ENCODE results near the gene ARFIP1. TPM values are rescaled to one million over a fixed set of nuclear protein-coding genes. Genes with fewer than 3 reads are reported as not detected.

The ARFIP1 gene
- total and polyA plus RNA-seq, 7 experiments from 2014 or later = 5.1 to 20.2 (median 15.1) TPM

DNA sequence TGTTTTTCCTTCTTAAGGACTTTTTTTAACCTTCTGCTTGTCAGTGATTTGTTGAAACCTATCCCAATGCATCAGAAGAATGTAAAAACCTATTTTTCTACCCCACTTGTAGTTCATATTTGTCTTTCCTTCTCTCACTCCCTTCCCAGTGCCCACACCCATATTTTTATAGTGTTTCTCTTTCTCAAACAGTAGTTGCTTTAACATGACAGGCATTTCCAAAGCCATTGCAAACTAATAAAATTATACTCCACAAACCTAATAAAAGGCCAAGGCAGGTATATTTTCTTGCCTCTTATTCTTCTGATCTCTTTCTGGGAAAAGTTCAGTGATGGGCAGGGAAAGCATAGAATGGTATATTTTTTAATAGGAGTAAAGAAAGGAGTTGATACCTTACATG lies 120.6 kb downstream of the ARFIP1 start:
- ATAC-seq (no peak), DNase-seq (no peak)
- Mint-ChIP-seq H3K27me3 (no peaks in the 10 kb centered on the region), H3K27ac (no peak overlapping the region), H3K36me3 (peaks cover 4 to 36% (median 17%) of the 10 kb centered on the region in 5 donors), H3K4me1 (peaks cover 0 to 2% (median 0%) of the 10 kb centered on the region in 7 donors), H3K9me3 (peaks cover 0 to 4% (median 0%) of the 10 kb centered on the region in 11 donors), H3K4me3 (no peak overlapping the region)
- Histone ChIP-seq H3K9me3 (ENCODE audit: control insufficient read depth in 2 of 3, low read length in 3 of 3) (no peaks in the 10 kb centered on the region), H3K27ac (ENCODE audit: low read depth, low read length) (no peak overlapping the region), H3K4me1 (ENCODE audit: control insufficient read depth in 2 of 2, insufficient read depth in 2 of 2, low read length in 2 of 2) (no peaks in the 10 kb centered on the region), H3K4me3 (ENCODE audit: low read length) (no peak overlapping the region), H3K36me3 (ENCODE audit: control insufficient read depth in 2 of 3, insufficient read depth in 3 of 3, low read length in 3 of 3) (no peaks in the 10 kb centered on the region), H3K27me3 (ENCODE audit: control insufficient read depth in 2 of 2, insufficient read depth in 2 of 2, low read length in 2 of 2) (no peaks in the 10 kb centered on the region)
- POLR2A ChIA-PET = no interaction called here
- intact Hi-C loops (cut with micrococcal nuclease) = no loop called here
- CTCF ChIA-PET = no interaction called here

DNA sequence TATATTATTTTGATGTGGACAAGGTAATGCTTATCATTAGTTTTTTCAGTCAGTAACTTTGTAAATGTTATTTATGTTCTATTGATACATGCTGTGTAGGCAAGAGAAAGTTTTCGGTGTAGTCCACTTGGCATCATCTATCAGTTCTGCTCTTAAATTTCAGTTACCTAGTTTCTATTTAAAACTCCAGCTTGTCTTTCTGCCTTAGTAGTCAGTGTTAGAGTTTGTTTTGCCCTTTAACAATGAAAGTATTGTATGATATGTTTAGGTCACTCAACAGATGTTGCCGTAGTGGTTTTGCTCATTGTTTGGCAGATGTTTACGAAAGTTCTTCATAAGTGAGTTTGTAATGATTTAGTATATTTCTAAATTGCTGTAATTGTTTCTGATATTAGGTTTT lies 121.5 kb downstream of the ARFIP1 start:
- H3K27me3 Mint-ChIP-seq = no peaks in the 10 kb centered on the region
- ATAC-seq = no peak

DNA sequence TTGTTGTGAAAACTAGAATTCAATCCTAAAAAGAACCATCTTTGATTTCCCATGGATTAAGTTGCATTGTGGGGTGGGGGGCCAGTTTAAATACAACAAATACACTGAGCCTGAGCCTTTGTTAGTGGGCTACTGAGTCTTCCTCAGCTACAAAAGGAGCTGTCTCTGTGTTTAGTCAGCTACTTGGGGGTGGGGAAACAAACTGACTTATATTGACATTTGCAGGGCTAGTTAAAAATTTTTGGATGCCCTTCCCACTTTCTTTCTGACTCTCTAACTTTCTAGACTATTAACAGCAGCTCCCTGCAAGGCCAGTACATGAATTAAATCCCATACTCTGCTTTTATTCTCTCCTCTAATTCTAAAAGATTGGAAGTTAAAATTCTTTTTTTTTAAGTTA lies 123.9 kb downstream of the ARFIP1 start:
- Histone ChIP-seq H3K27me3 (ENCODE audit: control insufficient read depth in 2 of 2, insufficient read depth in 2 of 2, low read length in 2 of 2) (no peaks in the 10 kb centered on the region), H3K9me3 (ENCODE audit: control insufficient read depth in 2 of 3, low read length in 3 of 3) (no peaks in the 10 kb centered on the region), H3K4me3 (ENCODE audit: low read length) (no peak overlapping the region), H3K4me1 (ENCODE audit: control insufficient read depth in 2 of 2, insufficient read depth in 2 of 2, low read length in 2 of 2) (no peaks in the 10 kb centered on the region), H3K36me3 (ENCODE audit: control insufficient read depth in 2 of 3, insufficient read depth in 3 of 3, low read length in 3 of 3) (no peaks in the 10 kb centered on the region), H3K27ac (ENCODE audit: low read depth, low read length) (no peak overlapping the region)
- Mint-ChIP-seq H3K4me3 (no peak overlapping the region), H3K9me3 (peaks cover 0 to 4% (median 0%) of the 10 kb centered on the region in 11 donors), H3K27ac (no peak overlapping the region), H3K36me3 (peaks cover 9 to 43% (median 32%) of the 10 kb centered on the region in 5 donors), H3K4me1 (no peaks in the 10 kb centered on the region), H3K27me3 (no peaks in the 10 kb centered on the region)
- no peak for DNase-seq
- ChIA-PET POLR2A (interaction anchor here (0.6 kb wide), 1 partner anchor 21 kb away, joined by 3 read pairs; no protein-coding TSS in a partner anchor), CTCF (no interaction called here)
- intact Hi-C loops (cut with micrococcal nuclease) = no loop called here
- ATAC-seq = no peak

More for the DNA sequence above, 121.5 kb downstream of the ARFIP1 start:
- intact Hi-C loops (cut with micrococcal nuclease) = no loop called here
- ChIA-PET CTCF (no interaction called here), POLR2A (no interaction called here)
- H3K4me3 ChIP-seq (ENCODE audit: low read length) = no peak overlapping the region
- Mint-ChIP-seq H3K36me3 (peaks cover 5 to 32% (median 18%) of the 10 kb centered on the region in 5 donors), H3K4me1 (peaks cover 0 to 2% (median 0%) of the 10 kb centered on the region in 7 donors), H3K4me3 (no peak overlapping the region), H3K27ac (no peak overlapping the region), H3K9me3 (peaks cover 0 to 4% (median 0%) of the 10 kb centered on the region in 11 donors)
- no peaks in the 10 kb centered on the region for H3K27me3 ChIP-seq (ENCODE audit: control insufficient read depth in 2 of 2, insufficient read depth in 2 of 2, low read length in 2 of 2)
- H3K27ac ChIP-seq (ENCODE audit: low read depth, low read length) = no peak overlapping the region
- no peak for DNase-seq
- H3K9me3 ChIP-seq (ENCODE audit: control insufficient read depth in 2 of 3, low read length in 3 of 3) = no peaks in the 10 kb centered on the region
- no peaks in the 10 kb centered on the region for H3K36me3 ChIP-seq (ENCODE audit: control insufficient read depth in 2 of 3, insufficient read depth in 3 of 3, low read length in 3 of 3)
- no peaks in the 10 kb centered on the region for H3K4me1 ChIP-seq (ENCODE audit: control insufficient read depth in 2 of 2, insufficient read depth in 2 of 2, low read length in 2 of 2)

DNA sequence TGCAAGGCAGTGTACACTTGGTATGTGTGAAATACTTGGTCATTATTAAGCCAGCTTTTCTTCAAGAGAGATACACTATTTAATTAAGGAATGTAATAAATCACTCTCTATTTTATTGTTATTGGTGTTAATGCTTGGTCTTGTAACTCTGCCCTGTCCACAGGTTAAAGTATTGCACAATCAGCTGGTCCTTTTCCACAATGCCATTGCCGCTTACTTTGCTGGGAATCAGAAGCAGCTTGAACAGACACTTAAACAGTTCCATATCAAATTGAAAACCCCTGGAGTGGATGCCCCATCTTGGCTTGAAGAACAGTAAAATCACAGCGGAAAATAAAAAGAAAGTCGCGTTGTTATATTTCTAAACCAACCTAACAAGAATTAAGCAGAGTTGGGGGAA lies 130.1 kb downstream of the ARFIP1 start:
- Mint-ChIP-seq H3K4me1 (no peaks in the 10 kb centered on the region), H3K36me3 (peaks cover 6 to 45% (median 35%) of the 10 kb centered on the region in 5 donors), H3K4me3 (no peak overlapping the region), H3K9me3 (no peaks in the 10 kb centered on the region), H3K27ac (no peak overlapping the region), H3K27me3 (no peaks in the 10 kb centered on the region)
- Histone ChIP-seq H3K4me1 (ENCODE audit: control insufficient read depth in 2 of 2, insufficient read depth in 2 of 2, low read length in 2 of 2) (no peaks in the 10 kb centered on the region), H3K9me3 (ENCODE audit: control insufficient read depth in 2 of 3, low read length in 3 of 3) (no peaks in the 10 kb centered on the region), H3K36me3 (ENCODE audit: control insufficient read depth in 2 of 3, insufficient read depth in 3 of 3, low read length in 3 of 3) (no peaks in the 10 kb centered on the region), H3K27ac (ENCODE audit: low read depth, low read length) (no peak overlapping the region), H3K4me3 (ENCODE audit: low read length) (no peak overlapping the region), H3K27me3 (ENCODE audit: control insufficient read depth in 2 of 2, insufficient read depth in 2 of 2, low read length in 2 of 2) (no peaks in the 10 kb centered on the region)
- DNase-seq (no peak), ATAC-seq (no peak)
- POLR2A ChIA-PET = no interaction called here
- intact Hi-C loops (cut with micrococcal nuclease) = no loop called here
- CTCF ChIA-PET = no interaction called here

DNA sequence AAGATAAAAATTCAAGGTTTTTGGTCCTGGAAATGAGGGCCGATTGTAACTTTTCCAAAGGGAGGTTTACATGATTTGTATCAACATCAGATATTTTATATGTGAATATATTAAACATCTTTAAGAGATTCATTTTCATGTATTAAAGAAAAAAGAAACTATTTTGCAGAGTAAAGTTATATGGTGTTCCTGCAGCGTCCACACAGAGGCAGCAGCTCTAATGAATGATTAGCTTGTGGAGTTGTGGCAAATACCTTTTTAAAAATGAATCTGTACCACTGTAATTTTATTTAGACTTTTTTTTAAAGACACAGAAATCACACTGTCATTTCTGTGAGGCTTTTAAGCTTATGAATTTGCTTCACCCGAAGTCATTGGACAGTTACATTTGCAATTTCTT lies 130.8 kb downstream of the ARFIP1 start:
- no peak overlapping the region for H3K27ac ChIP-seq (ENCODE audit: low read depth, low read length)
- ATAC-seq (no peak), DNase-seq (no peak)
- H3K4me1 Mint-ChIP-seq = no peaks in the 10 kb centered on the region
- H3K9me3 Mint-ChIP-seq = no peaks in the 10 kb centered on the region
- no peak overlapping the region for H3K4me3 Mint-ChIP-seq
- H3K4me3 ChIP-seq (ENCODE audit: low read length) = no peak overlapping the region
- H3K27me3 ChIP-seq (ENCODE audit: control insufficient read depth in 2 of 2, insufficient read depth in 2 of 2, low read length in 2 of 2) = no peaks in the 10 kb centered on the region
- H3K9me3 ChIP-seq (ENCODE audit: control insufficient read depth in 2 of 3, low read length in 3 of 3) = no peaks in the 10 kb centered on the region
- ChIA-PET POLR2A (no interaction called here), CTCF (no interaction called here)
- H3K36me3 Mint-ChIP-seq = peaks cover 6 to 42% (median 33%) of the 10 kb centered on the region in 5 donors
- intact Hi-C loops (cut with micrococcal nuclease) = no loop called here
- no peak overlapping the region for H3K27ac Mint-ChIP-seq
- H3K4me1 ChIP-seq (ENCODE audit: control insufficient read depth in 2 of 2, insufficient read depth in 2 of 2, low read length in 2 of 2) = no peaks in the 10 kb centered on the region
- H3K36me3 ChIP-seq (ENCODE audit: control insufficient read depth in 2 of 3, insufficient read depth in 3 of 3, low read length in 3 of 3) = no peaks in the 10 kb centered on the region
- H3K27me3 Mint-ChIP-seq = no peaks in the 10 kb centered on the region

DNA sequence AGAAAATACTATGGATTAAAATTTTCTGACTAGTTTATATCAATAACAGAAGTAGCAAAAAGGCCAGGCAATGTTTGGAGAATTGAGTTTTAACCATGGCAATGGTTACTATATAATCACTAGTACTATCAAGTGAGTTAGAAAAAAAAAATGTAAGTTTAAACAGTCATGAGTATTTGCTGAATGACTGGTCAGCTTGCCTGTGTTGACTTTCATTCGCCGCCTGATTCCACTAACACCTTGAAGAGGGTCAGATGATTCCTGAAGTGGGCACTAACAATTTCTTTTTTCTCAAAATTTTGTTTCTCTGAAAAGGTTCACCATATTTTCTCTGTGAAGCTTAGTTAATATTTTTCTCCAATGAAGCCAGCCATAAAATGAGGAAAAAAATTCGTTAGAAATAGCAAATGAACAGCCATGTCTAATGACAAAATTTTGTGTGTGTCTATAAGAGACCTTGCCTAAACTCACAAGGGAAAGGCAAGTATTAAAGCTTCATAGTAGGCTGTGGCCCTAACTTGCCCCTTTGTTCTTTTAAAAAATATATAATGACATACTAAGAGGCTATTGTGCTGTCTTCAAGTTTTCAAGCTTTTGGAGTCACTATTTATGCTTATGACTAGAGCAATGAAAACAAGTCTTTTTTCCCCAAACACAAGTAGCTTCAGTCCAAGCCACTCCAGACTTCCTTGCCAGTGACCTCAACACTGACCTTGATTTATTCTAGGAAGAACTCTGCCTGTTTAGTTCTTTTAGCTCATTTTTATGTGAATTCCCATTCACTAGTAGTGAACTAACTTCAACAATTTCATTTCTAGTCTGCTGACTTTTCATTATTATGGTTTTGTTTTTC lies 138.0 kb downstream of the ARFIP1 start:
- no peak overlapping the region for H3K27ac Mint-ChIP-seq
- Histone ChIP-seq H3K27ac (ENCODE audit: low read depth, low read length) (no peak overlapping the region), H3K27me3 (ENCODE audit: control insufficient read depth in 2 of 2, insufficient read depth in 2 of 2, low read length in 2 of 2) (no peaks in the 10 kb centered on the region), H3K36me3 (ENCODE audit: control insufficient read depth in 2 of 3, insufficient read depth in 3 of 3, low read length in 3 of 3) (no peaks in the 10 kb centered on the region), H3K4me3 (ENCODE audit: low read length) (no peak overlapping the region), H3K4me1 (ENCODE audit: control insufficient read depth in 2 of 2, insufficient read depth in 2 of 2, low read length in 2 of 2) (no peaks in the 10 kb centered on the region), H3K9me3 (ENCODE audit: control insufficient read depth in 2 of 3, low read length in 3 of 3) (no peaks in the 10 kb centered on the region)
- intact Hi-C loops (cut with micrococcal nuclease) = no loop called here
- DNase-seq = no peak
- ATAC-seq = no peak
- H3K9me3 Mint-ChIP-seq = peaks cover 0 to 28% (median 19%) of the 10 kb centered on the region in 11 donors
- no peaks in the 10 kb centered on the region for H3K4me1 Mint-ChIP-seq
- ChIA-PET CTCF (interaction anchor here (0.6 kb wide), 1 partner anchor 1550 kb away, joined by 6 read pairs; no protein-coding TSS in a partner anchor), POLR2A (no interaction called here)
- H3K27me3 Mint-ChIP-seq = peaks cover 0 to 5% (median 4%) of the 10 kb centered on the region in 5 donors
- H3K36me3 Mint-ChIP-seq = peaks cover 9 to 24% (median 10%) of the 10 kb centered on the region in 5 donors
- no peak overlapping the region for H3K4me3 Mint-ChIP-seq

DNA sequence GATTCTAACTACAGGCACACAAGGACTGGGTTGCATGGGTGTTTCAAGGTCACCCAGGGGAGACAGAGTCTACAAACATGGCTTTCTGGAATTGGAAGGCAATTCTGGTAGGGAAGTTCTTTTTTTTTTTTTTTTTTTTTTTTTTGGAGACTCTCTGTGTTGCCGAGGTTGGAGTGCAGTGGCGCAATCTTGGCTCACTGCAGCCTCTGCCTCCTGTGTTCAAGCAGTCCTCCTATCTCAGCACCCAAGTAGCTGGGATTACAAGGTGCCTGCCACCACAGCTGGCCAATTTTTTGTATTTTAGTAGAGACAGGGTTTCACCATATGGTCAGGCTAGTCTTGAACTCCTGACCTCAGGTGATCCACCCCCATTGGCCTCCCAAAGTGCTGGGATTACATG lies 140.1 kb downstream of the ARFIP1 start:
- no peak overlapping the region for H3K4me3 ChIP-seq (ENCODE audit: low read length)
- Mint-ChIP-seq H3K27ac (no peak overlapping the region), H3K36me3 (peaks cover 9 to 24% (median 10%) of the 10 kb centered on the region in 5 donors), H3K4me1 (no peaks in the 10 kb centered on the region), H3K4me3 (no peak overlapping the region), H3K27me3 (peaks cover 0 to 5% (median 4%) of the 10 kb centered on the region in 5 donors), H3K9me3 (peaks cover 0 to 28% (median 19%) of the 10 kb centered on the region in 11 donors)
- POLR2A ChIA-PET = no interaction called here
- no peaks in the 10 kb centered on the region for H3K36me3 ChIP-seq (ENCODE audit: control insufficient read depth in 2 of 3, insufficient read depth in 3 of 3, low read length in 3 of 3)
- H3K27ac ChIP-seq (ENCODE audit: low read depth, low read length) = no peak overlapping the region
- CTCF ChIA-PET = no interaction called here
- H3K9me3 ChIP-seq (ENCODE audit: control insufficient read depth in 2 of 3, low read length in 3 of 3) = no peaks in the 10 kb centered on the region
- no peak for ATAC-seq
- no peaks in the 10 kb centered on the region for H3K27me3 ChIP-seq (ENCODE audit: control insufficient read depth in 2 of 2, insufficient read depth in 2 of 2, low read length in 2 of 2)
- no peaks in the 10 kb centered on the region for H3K4me1 ChIP-seq (ENCODE audit: control insufficient read depth in 2 of 2, insufficient read depth in 2 of 2, low read length in 2 of 2)
- DNase-seq = no peak
- intact Hi-C loops (cut with micrococcal nuclease) = no loop called here
